Measurements from ENCODE around the gene ZRANB2. TPM values are rescaled to one million over a fixed set of nuclear protein-coding genes. Genes with fewer than 3 reads are reported as not detected.

The ZRANB2 gene
- total RNA-seq, 1 donor from 2014 or later: 112 TPM

DNA sequence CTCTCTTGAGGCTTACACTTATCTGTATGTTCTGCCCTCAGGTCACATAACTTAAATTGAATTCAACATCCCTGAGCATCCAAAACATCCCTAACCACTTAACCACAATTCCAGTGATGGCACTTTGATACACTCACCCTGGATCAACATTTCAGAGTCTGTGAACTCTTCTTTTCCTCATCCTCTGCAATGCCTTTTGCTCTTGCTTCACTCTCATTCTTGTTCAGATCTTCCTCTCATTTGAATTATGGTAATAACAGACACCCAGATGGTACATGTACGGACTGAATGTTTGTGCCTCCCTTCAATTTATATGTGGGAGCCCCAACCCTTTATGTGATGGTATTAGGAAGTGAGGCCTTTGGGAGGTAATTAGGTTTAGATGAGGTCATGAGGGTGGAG is 66.7 kb downstream of the ZRANB2 start:
- H3K27me3 Mint-ChIP-seq: peaks cover 3% of the 10 kb centered on the region
- TF ChIP-seq, protein P1, sequence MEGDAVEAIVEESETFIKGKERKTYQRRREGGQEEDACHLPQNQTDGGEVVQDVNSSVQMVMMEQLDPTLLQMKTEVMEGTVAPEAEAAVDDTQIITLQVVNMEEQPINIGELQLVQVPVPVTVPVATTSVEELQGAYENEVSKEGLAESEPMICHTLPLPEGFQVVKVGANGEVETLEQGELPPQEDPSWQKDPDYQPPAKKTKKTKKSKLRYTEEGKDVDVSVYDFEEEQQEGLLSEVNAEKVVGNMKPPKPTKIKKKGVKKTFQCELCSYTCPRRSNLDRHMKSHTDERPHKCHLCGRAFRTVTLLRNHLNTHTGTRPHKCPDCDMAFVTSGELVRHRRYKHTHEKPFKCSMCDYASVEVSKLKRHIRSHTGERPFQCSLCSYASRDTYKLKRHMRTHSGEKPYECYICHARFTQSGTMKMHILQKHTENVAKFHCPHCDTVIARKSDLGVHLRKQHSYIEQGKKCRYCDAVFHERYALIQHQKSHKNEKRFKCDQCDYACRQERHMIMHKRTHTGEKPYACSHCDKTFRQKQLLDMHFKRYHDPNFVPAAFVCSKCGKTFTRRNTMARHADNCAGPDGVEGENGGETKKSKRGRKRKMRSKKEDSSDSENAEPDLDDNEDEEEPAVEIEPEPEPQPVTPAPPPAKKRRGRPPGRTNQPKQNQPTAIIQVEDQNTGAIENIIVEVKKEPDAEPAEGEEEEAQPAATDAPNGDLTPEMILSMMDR (conservative IDR thresholded peaks at IDR 0.05): no peak

More for the DNA sequence above, 66.7 kb downstream of the ZRANB2 start:
- Mint-ChIP-seq H3K9me3 (no peaks in the 10 kb centered on the region), H3K4me3 (no peak overlapping the region), H3K4me1 (ENCODE audit: unreplicated experiment) (no peaks in the 10 kb centered on the region), H3K36me3 (no peaks in the 10 kb centered on the region), H3K27ac (no peak overlapping the region)
- no peak for DNase-seq (ENCODE audit: extremely low spot score, unreplicated experiment)

Small RNA genes within 50 kb of the gene (microRNA-seq; reads per million reads assigned to microRNA genes)
- gene MIR186: 527 reads per million, percentile 78 among the genes with 10 or more reads in this experiment

Other genes with a start within 250 kb of the ZRANB2 start
- 2.8 and 4.7 TPM in 2 replicates for gene PTGER3, start 33.2 kb downstream of the ZRANB2 start, total RNA-seq (ENCODE audit: low replicate concordance)